GM12875 (cell line): Measurements from ENCODE around the gene PARP8.

Experiments
- H3K4me3 ChIP-seq: one replicate; pipeline ENCODE4 v1.5.1; 2011; ENCODE audit warnings: low read depth, low read length, control low read depth
- CTCF ChIP-seq: IDR thresholded peaks from 2 replicates; pipeline ENCODE4 v1.5.1; 2011; ENCODE audit warnings: low read depth, mild to moderate bottlenecking, control low read depth, inconsistent platforms, low read length, moderate library complexity, borderline replicate concordance; ENCODE audit not compliant: insufficient read depth

Gene PARP8

DNA sequence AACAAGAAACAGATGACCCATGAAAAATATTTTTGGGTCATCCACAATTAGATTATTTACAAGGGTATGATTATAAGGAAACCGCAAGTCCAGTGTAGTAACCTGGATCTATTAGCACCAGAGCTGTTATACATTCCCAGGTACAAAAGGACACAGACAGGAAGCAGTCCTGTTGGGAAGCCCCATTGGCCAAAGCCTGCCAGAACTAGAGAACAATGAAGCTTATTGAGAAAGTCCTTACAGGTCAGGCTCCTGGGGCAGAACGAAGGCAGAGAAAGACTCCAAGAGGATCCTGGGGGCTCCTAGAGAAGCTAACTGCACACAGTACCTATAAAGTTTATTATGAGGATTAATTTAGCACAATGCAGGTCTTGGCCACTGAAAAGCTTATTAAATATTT is 169.9 kb downstream of the PARP8 start:
- no peak for TF ChIP-seq CTCF
- no peak overlapping the region for H3K4me3 ChIP-seq

- no peak for TF ChIP-seq CTCF
- H3K4me3 ChIP-seq, result no peak overlapping the region
Observed at GRCh38 chr5:50839472-50839871, 173.0 kb downstream of the PARP8 start.

DNA sequence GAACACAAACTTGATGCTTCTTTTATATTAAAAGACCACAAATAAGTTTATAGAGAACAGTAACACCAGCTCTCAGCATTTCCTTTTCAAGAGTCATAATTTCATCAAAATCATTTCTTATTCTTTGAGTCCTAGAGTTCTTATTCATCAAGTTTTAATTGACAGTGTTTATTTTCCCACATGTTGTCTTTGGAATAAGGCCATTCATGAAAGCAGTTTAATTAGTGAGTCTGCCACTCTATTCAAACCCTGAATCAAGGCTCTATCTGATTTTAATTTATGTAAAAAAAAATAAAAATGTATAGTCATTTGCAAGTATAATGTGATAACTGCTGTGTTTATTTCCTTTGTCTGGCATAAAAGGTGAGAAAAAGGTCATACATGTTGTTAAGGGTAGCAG is 176.7 kb downstream of the PARP8 start:
- no peak for TF ChIP-seq CTCF
- H3K4me3 ChIP-seq, result no peak overlapping the region

- H3K4me3 ChIP-seq, result no peak overlapping the region
Observed at GRCh38 chr5:50846261-50846660, 179.8 kb downstream of the PARP8 start.

DNA sequence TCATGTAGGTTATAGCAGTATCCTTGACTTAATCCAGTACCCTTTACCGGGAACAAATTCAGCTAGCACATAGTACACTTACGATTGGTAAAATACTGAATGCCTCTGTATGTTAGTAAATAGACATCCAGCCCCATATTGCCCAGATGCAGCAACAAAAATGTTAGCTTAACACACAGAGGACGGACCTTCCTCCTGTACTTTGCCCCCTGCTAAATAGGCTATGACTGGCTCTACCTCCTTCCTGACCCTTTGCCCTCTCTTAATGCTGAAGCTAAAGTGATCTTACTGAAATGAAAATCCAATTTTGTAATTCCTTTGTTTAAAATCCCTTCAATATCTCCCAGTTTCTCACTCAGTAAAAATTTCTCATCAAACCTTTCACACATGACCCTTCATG is 183.1 kb downstream of the PARP8 start:
- no peak overlapping the region for H3K4me3 ChIP-seq
- TF ChIP-seq CTCF, result no peak

More at GRCh38 chr5:50846261-50846660, 179.8 kb downstream of the PARP8 start:
- no peak for TF ChIP-seq CTCF

GRCh38 chr5:50853151-50853550 is 186.7 kb downstream of the PARP8 start:
- H3K4me3 ChIP-seq, result no peak overlapping the region
- TF ChIP-seq CTCF, result no peak

DNA sequence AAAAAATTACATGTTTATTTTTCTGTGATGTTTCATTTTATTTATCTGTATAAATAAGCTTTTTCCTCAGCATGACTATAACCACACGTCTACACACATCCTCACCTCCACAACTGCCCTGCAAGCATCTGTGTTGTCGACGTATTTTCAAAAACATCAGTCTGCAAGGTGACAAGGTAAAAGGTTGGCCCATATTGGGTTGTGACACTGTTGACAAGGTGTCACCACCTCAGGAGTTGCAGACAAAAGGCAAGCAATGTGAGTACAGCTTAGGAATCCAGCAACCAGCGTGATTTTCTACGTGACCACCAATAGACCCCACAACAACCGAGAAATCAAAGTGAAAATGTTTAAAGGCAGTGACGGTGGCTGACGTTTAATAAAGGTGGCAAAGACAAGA is 187.6 kb downstream of the PARP8 start:
- H3K4me3 ChIP-seq, result no peak overlapping the region
- no peak for TF ChIP-seq CTCF
